HCT116 (cell line): Measurements from ENCODE around the gene AAK1. TPM values are rescaled to one million over a fixed set of nuclear protein-coding genes. Genes with fewer than 3 reads are reported as not detected.

ENCODE experiments used
- ATAC-seq: fragments of 200-7000 bp; cut with Tn5 transposase; 2 replicates; pipeline ENCODE4 v1.9.1; 2020; ENCODE audit warnings: mild to moderate bottlenecking, moderate library complexity
- BruUV-seq: library from RNA; stranded (reverse); fragments of 400-500 nt; replicated peaks from 2 replicates; lab custom pipeline; 2021; lab: Mats Ljungman, UMichigan
- CTCF ChIA-PET: fragments of 300-600 bp; sonication (Branson Sonifier 250); formaldehyde crosslinking; loops from one replicate; lab custom pipeline; 2021; ENCODE audit warnings: antibody characterized with exemption; lab: Charles Lee
- POLR2A ChIA-PET: fragments of 300-600, 350-600 bp; sonication (Branson Sonifier 250); formaldehyde crosslinking; loops from one replicate; lab custom pipeline; 2021; ENCODE audit warnings: antibody characterized with exemption; lab: Charles Lee
- RAD21 ChIA-PET, 2 experiments: fragments of 300-600 bp; sonication (Branson Sonifier 250); formaldehyde crosslinking; loops; one replicate each; lab custom pipeline; 2023; ENCODE audit warnings: low total read pairs in 2 of 2; ENCODE audit not compliant: uncharacterized antibody in 2 of 2, unreplicated experiment in 2 of 2, low non-redundant PET in 1 of 2; lab: Charles Lee
- DNase-seq: peaks from one replicate; pipeline ENCODE4 v3.0.0-alpha.2; 2010; ENCODE audit warnings: low read depth, low spot score
- H2AFZ ChIP-seq: fragments of 200-600 bp; shearing (Covaris generic), sonication (generic); 2 replicates; pipeline ENCODE4 v1.6.1; 2017; ENCODE audit warnings: low read depth, mixed run types, mixed read lengths, antibody characterized with exemption, low read length; ENCODE audit not compliant: poor library complexity, severe bottlenecking
- H3K27ac ChIP-seq: 2 replicates; pipeline ENCODE4 v1.5.1; 2012; ENCODE audit warnings: low read depth, low read length
- H3K27me3 ChIP-seq: fragments of 200-600 bp; sonication (generic); 2 replicates; pipeline ENCODE4 v1.6.1; 2016; ENCODE audit warnings: mixed run types, low read length, mixed read lengths; ENCODE audit not compliant: insufficient read depth
- H3K36me3 ChIP-seq, 2 experiments: fragments of 200-500 bp in 1 of 2; fragments of 200-600 bp in 1 of 2; sonication (Bioruptor generic) in 1 of 2; sonication (generic) in 1 of 2; 2 replicates each; pipeline versions ENCODE4 v1.5.1 to v1.6.1; 2014 to 2016; ENCODE audit warnings: low read length in 2 of 2, inconsistent platforms in 1 of 2, mixed read lengths in 1 of 2, mixed run types in 1 of 2; ENCODE audit not compliant: insufficient read depth in 2 of 2, control insufficient read depth in 1 of 2
- H3K4me1 ChIP-seq, 2 experiments: fragments of 200-600 bp in 1 of 2; sonication (generic) in 1 of 2; 2 replicates each; pipeline versions ENCODE4 v1.5.1 to v1.6.1; 2012 to 2017; ENCODE audit warnings: low read length in 2 of 2, inconsistent platforms in 1 of 2, mild to moderate bottlenecking in 1 of 2, mixed read lengths in 1 of 2, mixed run types in 1 of 2, moderate library complexity in 1 of 2; ENCODE audit not compliant: insufficient read depth in 2 of 2, control insufficient read depth in 1 of 2
- H3K4me2 ChIP-seq: fragments of 200-600 bp; sonication (generic); 2 replicates; pipeline ENCODE4 v1.6.1; 2017; ENCODE audit warnings: mixed run types, low read length, mixed read lengths
- H3K4me3 ChIP-seq, 2 experiments: fragments of 200-600 bp in 1 of 2; sonication (generic) in 1 of 2; replicated peaks in 1 of 2; 2 replicates each; pipeline ENCODE4 v1.5.1; 2011 to 2016; ENCODE audit warnings: low read length in 2 of 2, control low read depth in 1 of 2, low read depth in 1 of 2, mild to moderate bottlenecking in 1 of 2, mixed read lengths in 1 of 2, mixed run types in 1 of 2
- H3K79me2 ChIP-seq: fragments of 200-600 bp; sonication (generic); 2 replicates; pipeline ENCODE4 v1.6.1; 2017; ENCODE audit warnings: mild to moderate bottlenecking, mixed run types, low read length, moderate library complexity, mixed read lengths; ENCODE audit not compliant: insufficient read depth
- H3K9ac ChIP-seq: fragments of 200-600 bp; sonication (generic); 2 replicates; pipeline ENCODE4 v1.6.1; 2016; ENCODE audit warnings: low read length, mixed read lengths
- H3K9me2 ChIP-seq: fragments of 200-600 bp; sonication (generic), shearing (Covaris generic); 2 replicates; pipeline ENCODE4 v1.6.1; 2017; ENCODE audit warnings: mixed run types, mild to moderate bottlenecking, moderate library complexity; ENCODE audit not compliant: insufficient read depth
- H3K9me3 ChIP-seq, 2 experiments: fragments of 200-500 bp in 1 of 2; fragments of 200-600 bp in 1 of 2; sonication (Bioruptor generic) in 1 of 2; sonication (generic) in 1 of 2; 2 replicates each; pipeline ENCODE4 v1.6.1; 2014 to 2017; ENCODE audit warnings: low read length in 2 of 2, mixed read lengths in 2 of 2, inconsistent platforms in 1 of 2, low read depth in 1 of 2, mild to moderate bottlenecking in 1 of 2, mixed run types in 1 of 2, moderate library complexity in 1 of 2; ENCODE audit not compliant: control insufficient read depth in 1 of 2, insufficient read depth in 1 of 2
- H4K20me1 ChIP-seq: fragments of 200-600 bp; sonication (generic), shearing (Covaris generic); 2 replicates; pipeline ENCODE4 v1.6.1; 2017; ENCODE audit warnings: mixed run types, mild to moderate bottlenecking, moderate library complexity; ENCODE audit not compliant: insufficient read depth
- CEBPB ChIP-seq: IDR thresholded peaks from 2 replicates; pipeline ENCODE4 v1.6.1; 2012; ENCODE audit warnings: low read depth
- EGR1 ChIP-seq: IDR thresholded peaks from 2 replicates; pipeline ENCODE4 v1.6.1; 2012; ENCODE audit warnings: low read depth
- ELF1 ChIP-seq: IDR thresholded peaks from 2 replicates; pipeline ENCODE4 v1.6.1; 2012; ENCODE audit warnings: low read depth, borderline replicate concordance
- EZH2 ChIP-seq: fragments of 200-600 bp; sonication (generic); IDR thresholded peaks from 2 replicates; pipeline ENCODE4 v1.6.1; 2017; ENCODE audit warnings: antibody characterized with exemption, mixed run types
- EZH2phosphoT487 ChIP-seq: fragments of 200-600 bp; IDR thresholded peaks from 2 replicates; pipeline ENCODE4 v1.6.1; 2018; ENCODE audit warnings: antibody characterized with exemption, borderline replicate concordance
- FOSL1 ChIP-seq: IDR thresholded peaks from 2 replicates; pipeline ENCODE4 v1.6.1; 2012; ENCODE audit warnings: low read depth
- JUND ChIP-seq: IDR thresholded peaks from 2 replicates; pipeline ENCODE4 v1.6.1; 2012
- MAX ChIP-seq: IDR thresholded peaks from 2 replicates; pipeline ENCODE4 v1.6.1; 2012
- POLR2AphosphoS5 ChIP-seq: IDR thresholded peaks from 2 replicates; pipeline ENCODE4 v1.6.1; 2011; ENCODE audit warnings: mild to moderate bottlenecking, low read depth, low read length, moderate library complexity
- SP1 ChIP-seq: IDR thresholded peaks from 2 replicates; pipeline ENCODE4 v1.6.1; 2012; ENCODE audit warnings: low read depth
- SRF ChIP-seq: IDR thresholded peaks from 2 replicates; pipeline ENCODE4 v1.6.1; 2012; ENCODE audit warnings: low read depth
- TCF7L2 ChIP-seq: IDR thresholded peaks from 2 replicates; pipeline ENCODE4 v1.7.0; 2011; ENCODE audit warnings: borderline replicate concordance, inconsistent platforms; ENCODE audit not compliant: insufficient read depth, insufficient read length; ENCODE audit errors: extremely low read depth
- YY1 ChIP-seq: IDR thresholded peaks from 2 replicates; pipeline ENCODE4 v1.6.1; 2011; ENCODE audit warnings: low read length, low read depth, moderate library complexity, mild to moderate bottlenecking; ENCODE audit not compliant: insufficient replicate concordance; ENCODE audit errors: extremely low read depth
- ZNF274 ChIP-seq: fragments of 200-500 bp; sonication (Bioruptor generic); IDR thresholded peaks from 2 replicates; pipeline ENCODE4 v1.6.1; 2014; ENCODE audit warnings: mild to moderate bottlenecking, low read depth, low read length, inconsistent platforms
- intact Hi-C: fragments of 100-400 bp; cut with micrococcal nuclease; formaldehyde crosslinking; loops from 2 replicates; pipeline ENCODE4 v1.10.0; 2022
- total RNA-seq: library from RNA; stranded (reverse); gene quantifications from one replicate; pipeline ENCODE4 v1.2.1, GENCODE V29; 2021; ENCODE audit not compliant: unreplicated experiment
- TF ChIP-seq, protein P1 (sequence below): IDR thresholded peaks from 2 replicates; pipeline ENCODE4 v1.6.1; 2012

AAK1 gene
- total RNA-seq, 1 experiment from 2014 or later, result 32.0 TPM

DNA sequence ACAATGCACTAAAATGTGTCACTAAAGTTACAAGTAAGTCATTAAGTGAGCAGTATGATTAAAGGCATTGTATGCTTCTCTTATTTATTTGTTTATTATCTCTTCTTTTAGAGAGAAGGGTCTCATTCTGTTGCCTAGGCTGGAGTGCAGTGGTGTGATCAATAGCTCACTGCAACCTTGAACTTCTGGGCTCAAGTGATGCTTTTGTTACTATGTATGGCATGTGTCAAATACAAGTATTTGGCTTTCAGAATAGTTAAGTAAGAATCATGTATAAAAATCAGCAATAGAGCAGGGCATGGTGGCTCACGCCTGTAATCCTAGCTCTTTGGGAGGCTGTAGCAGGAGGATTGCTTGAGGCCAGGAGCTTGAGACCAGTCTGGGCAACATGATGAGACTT is 15.8 kb upstream of the AAK1 start:
- ChIA-PET RAD21 (no interaction called here), CTCF (no interaction called here), POLR2A (no interaction called here)
- DNase-seq, result no peak
- intact Hi-C loops, result no loop called here
- no peak for ATAC-seq
- Histone ChIP-seq H3K27ac (no peak overlapping the region), H3K9me3 (no peaks in the 10 kb centered on the region), H3K27me3 (no peaks in the 10 kb centered on the region), H3K79me2 (no peaks in the 10 kb centered on the region), H3K4me1 (no peaks in the 10 kb centered on the region), H4K20me1 (no peaks in the 10 kb centered on the region), H3K36me3 (no peaks in the 10 kb centered on the region), H2AFZ (no peak overlapping the region), H3K4me3 (no peak overlapping the region), H3K9ac (no peak overlapping the region), H3K9me2 (no peaks in the 10 kb centered on the region), H3K4me2 (no peak overlapping the region)
- BruUV-seq, result no TSS peak
- TF ChIP-seq TCF7L2, result no peak
- TF ChIP-seq, protein P1, sequence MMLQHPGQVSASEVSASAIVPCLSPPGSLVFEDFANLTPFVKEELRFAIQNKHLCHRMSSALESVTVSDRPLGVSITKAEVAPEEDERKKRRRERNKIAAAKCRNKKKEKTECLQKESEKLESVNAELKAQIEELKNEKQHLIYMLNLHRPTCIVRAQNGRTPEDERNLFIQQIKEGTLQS, result no peak
- TF ChIP-seq EZH2phosphoT487, result no peak
- no peak for TF ChIP-seq SRF
- TF ChIP-seq CEBPB, result no peak
- no peak for TF ChIP-seq ZNF274
- no peak for TF ChIP-seq JUND
- no peak for TF ChIP-seq EZH2
- TF ChIP-seq EGR1, result no peak
- TF ChIP-seq YY1, result no peak
- TF ChIP-seq SP1, result no peak
- no peak for TF ChIP-seq POLR2AphosphoS5
- no peak for TF ChIP-seq FOSL1
- no peak for TF ChIP-seq ELF1
- no peak for TF ChIP-seq MAX
